Stimulated activated CD4-positive, alpha-beta T cell treated with anti-CD3 and anti-CD28 coated beads, Interleukin-15, amount 100 ng/mL, for 24 hours (primary cell): Measurements from ENCODE around the gene THOC7.

Experiments used
- DNase-seq: peaks from one replicate; pipeline ENCODE4 v3.0.0-alpha.2; 2020

Gene THOC7

DNA sequence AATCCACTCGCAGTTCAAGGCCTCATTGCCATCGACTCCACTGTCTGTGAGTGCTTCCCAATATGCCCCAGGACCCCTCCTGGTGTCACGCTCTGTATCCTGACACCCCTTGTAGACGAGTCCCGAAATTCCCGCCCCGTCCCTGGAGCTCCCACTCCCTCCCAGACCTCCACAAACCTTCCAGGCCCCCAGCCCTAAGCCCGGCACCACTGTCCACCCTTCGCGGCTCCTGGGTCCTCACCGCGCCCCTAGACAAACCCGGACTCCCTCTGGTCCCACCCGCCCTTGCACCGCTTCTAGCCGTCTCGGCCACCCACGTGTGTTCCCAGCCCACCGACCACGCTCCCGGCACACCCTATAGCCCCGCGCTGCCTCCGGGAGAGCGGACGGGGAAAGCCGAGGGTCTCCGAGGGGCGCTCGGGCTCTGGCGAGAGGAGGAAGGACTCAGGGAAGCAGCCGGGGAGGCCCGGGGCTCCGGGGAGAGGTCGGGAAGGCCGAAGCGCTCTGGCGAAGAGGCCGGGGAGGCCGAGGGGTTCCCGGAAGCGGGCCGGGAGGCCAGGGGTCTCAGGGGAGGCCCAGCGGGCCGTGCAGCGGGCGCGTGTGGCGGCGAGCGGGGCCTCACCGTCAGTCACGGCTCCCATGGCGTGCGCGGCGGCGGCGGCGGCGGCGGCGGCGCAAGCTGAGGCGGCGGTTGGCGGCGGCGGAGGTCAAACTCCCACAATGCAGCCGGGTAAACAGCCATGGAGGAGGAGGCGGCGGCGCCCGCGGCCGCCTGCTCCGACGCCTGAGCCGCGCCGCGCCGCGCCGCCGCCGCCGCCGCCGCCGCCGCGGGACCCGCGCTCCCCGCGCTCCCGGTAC is at the start of gene THOC7, which contains the start of gene ATXN7:
THOC7 (minus strand) TSS at position 656 of the 858 bp plus-strand sequence; CDS start at position 641, 15 bp downstream.
ATXN7 (plus strand) TSS at position 718 of the 858 bp plus-strand sequence. CDS start 48,732 bp downstream, outside the sequence.
- peak; percentile 74 for DNase-seq

DNA sequence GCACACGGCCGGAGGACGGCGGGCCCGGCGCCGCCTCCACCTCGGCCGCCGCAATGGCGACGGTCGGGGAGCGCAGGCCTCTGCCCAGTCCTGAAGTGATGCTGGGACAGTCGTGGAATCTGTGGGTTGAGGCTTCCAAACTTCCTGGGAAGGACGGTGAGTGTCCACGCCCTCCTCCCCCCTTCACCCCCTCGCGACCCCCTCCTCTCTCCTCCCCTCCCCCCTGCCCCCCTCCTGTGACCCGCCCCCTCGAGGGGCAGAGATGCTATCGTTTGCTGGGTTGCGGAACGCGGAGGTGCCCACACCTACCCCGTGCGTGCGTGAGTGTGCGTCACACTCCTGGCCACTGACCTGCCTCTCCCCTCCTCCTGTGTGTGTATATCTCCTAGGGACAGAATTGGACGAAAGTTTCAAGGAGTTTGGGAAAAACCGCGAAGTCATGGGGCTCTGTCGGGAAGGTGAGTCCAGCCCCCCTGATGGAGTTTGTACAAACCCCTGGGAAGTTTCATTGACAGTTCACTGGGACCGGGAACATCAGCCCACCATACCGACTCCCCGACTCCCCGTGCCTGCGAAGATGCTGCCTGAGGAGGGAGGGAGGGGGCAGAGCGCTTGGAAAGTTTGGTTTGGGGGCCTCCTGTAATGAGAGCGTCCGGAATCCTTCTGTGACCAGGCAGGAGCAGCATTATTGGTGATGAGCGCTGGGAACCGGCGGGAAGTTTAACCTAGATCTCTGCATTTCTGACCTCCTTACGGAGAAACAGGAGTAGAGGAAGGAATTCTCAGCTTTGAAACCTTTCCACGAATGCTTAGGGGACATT is 49.4 kb upstream of the THOC7 start:
- peak; percentile 68 for DNase-seq

- DNase-seq, result peak; percentile 84
These were observed 48.5 kb upstream of the THOC7 start, which contains the start of gene SCAANT1 for GRCh38 chr3:63911873-63912767. SCAANT1 (minus strand) TSS chr3:63912383.

DNA sequence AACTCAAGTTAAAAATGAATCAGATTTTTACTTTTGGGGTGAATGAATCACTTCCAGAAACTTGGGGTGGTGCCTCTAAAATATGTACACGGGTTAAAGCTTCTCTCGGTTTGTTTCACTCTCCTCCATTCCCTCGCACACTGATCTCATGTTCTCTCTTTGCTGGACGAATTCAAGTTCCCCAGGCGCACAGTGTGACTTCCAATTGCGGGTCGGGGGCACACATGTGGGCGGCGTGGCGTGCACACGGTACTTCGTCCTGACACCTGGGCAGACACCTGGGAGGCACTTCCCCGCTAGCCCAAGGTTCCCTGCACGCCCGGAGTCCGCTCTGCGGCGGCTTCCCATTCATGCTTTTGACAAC is 47.9 kb upstream of the THOC7 start:
- no peak for DNase-seq

DNA sequence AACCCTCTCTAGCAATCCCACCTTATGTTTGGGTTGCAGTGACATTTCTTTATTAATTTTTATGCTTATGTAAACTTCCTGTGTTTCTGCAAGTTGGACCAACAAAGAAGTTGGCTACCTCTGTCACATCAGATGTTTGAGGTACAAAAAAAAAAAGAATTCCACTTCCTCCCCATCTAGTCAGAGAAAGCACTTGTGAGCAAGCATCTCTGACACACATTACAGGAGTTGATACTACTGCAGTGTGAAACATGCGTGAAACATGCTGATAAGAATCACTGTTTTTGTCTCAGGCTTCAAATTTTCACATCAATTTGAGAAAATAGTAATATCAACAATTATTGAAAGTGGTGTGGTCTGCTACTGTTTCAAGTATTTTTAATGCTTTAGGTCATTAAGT is 47.3 kb upstream of the THOC7 start:
- no peak for DNase-seq

DNA sequence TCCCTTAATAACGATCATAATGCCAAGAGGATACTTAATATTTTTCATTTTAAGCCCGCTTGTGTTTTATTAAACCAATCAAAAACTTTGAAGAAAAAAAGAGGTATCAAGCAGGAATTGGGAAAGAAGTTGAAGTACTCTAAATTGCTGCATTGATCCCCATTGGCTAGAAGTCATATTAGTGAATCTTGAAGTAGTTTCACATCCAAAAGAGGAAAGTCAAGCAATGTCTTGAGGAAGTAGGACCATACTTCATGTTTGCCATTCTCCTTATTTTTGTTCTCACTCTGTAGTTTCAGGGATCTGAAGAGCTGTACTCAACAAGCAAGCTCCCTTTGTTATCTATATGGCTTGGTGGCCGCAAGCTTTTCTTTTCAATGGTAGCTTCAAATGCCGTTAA is 46.4 kb upstream of the THOC7 start:
- DNase-seq, result no peak

DNA sequence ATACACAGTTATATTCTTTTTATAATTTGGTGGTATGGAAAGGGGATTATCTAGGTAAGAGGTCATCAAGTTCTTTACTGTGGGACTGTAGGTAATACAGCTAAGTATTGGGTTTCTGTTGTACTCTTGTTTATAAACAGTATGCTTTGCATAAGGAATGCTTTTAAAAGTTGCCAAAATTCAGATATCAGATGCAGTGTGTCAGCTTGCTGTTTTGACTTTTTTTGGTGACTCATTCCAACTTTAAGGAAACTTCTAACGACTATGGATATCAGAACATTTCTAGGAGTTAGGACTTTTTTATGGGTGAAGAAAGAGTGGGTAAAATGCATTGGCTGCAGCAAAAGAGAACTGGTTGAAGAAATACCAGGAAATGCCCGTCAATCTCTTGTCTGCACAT is 45.8 kb upstream of the THOC7 start:
- DNase-seq, result no peak

- no peak for DNase-seq
These were observed 45.2 kb upstream of the THOC7 start for GRCh38 chr3:63908776-63909175.

GRCh38 chr3:63908081-63908736 is 44.6 kb upstream of the THOC7 start:
- no peak for DNase-seq

GRCh38 chr3:63905731-63906620 is 42.4 kb upstream of the THOC7 start:
- DNase-seq, result no peak

DNA sequence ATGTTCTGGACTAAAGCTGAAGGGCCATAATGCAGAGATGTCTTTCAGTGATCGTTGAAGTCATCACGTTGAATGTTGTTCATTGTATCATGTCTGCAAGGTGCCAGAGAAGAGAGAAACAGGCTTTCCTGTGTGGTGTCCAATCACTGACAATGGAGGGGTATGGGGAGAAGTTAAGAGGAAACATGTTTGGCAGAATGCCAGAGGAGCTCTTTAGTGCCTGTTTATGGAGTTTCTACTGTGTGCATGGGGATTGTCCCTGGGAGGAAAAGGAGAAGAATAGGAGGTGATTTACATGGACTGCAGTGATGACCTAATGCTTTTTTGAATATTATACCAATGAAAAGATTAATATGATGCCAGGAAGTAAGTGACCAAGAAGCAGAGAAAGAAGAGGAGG is 36.9 kb upstream of the THOC7 start:
- no peak for DNase-seq

- DNase-seq, result no peak
These were observed 36.4 kb upstream of the THOC7 start for GRCh38 chr3:63900010-63900409.

DNA sequence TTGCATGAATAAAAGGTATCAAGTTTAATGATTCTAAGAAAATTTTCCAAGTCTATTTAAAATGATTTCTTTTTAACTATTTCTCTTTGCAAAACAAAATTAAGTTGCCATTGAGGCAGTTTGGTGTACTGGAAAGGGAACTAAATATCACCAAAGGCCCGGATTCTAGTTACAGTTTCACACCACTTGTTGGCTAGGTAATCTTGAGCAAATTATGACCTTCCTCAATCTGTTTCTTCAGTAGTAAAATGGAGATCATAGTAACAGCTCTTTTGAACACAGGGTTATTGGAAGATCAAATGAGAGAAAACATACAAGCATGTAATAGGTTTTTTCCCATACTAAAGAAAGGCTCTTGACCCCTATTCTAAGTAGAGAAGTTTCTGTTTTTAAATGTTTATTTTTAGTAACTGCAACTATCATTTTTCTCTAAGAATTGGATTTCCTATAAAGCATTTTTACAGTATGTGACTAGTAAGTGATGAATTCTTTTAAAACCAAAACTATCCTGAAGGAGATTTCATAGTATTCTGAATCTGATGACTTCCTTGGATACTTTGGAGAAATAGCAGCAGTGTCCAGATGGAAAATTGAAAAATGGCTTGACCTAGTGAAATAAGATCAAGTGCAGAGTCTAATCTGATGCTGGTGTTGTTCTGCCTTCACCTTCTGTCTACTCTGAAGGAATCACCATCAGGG is 32.9 kb upstream of the THOC7 start:
- DNase-seq, result no peak

DNA sequence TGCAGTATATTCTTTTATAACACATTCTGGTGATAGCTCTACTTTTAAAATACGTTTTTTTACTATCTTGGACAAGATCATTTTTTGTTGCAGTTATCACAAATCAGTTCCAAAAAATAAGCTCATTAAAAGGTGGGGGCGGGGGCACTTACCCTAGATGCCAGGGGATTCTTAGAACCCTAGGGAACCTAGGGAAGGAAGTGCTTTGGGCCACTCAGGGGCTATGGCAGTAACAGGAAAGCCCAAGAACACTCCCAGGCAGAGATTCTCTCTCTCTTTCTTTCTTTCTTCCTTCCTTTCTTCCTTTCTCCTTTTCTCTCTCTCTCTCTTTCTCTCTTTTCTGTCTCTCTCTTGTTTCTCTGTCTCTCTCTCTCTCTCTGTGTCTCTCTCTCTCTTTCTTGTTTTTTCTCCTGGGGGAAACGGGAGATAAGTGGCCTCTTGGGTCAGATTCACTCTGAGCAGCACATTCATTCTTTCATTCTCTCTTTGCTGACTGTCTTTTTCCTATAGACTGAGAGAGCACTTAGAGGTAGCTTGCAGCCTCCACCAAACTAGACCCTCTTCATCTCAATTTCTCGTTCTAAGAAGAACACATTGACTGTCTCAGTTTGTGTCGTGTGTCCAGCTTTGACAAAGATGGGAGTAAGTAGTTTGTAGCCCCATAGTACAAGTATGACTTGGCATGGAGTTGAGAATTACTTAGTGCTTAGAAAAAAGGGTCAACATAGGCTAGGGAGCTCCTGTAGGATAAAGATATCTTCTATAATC is 32.0 kb upstream of the THOC7 start:
- no peak for DNase-seq

DNA sequence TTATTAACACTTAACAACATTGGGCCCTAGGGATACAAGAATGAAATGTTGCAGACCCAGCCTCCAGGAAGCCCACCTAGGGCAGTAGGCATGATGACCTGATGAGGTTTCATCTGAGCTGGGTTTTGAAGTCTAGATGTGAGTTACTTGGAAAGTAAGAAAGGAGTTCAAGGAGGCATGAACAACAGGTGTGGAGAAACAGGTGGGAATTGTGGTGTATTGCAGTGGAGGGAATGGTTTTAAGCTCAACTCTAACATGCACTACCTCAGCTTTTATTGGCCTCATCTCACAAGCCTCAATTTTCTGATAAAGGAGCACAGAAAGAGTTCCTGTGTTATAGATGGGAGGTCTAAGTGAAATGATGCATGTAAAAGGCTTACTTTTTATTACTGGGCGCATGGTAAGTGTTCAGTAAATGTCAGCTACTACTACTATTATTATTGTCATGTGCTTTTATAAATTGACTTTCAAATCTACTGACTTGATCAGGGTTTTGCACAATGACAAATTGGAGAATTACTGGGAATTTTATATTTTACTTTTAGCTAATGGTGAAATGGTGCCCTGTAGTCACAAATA is 29.3 kb upstream of the THOC7 start:
- no peak for DNase-seq

- DNase-seq, result no peak
These were observed 27.9 kb upstream of the THOC7 start for GRCh38 chr3:63891518-63891917.

- no peak for DNase-seq
These were observed 23.3 kb upstream of the THOC7 start for GRCh38 chr3:63886858-63887257.

- DNase-seq, result no peak
These were observed 17.0 kb upstream of the THOC7 start for GRCh38 chr3:63880653-63881052.

GRCh38 chr3:63878394-63879060 is 14.9 kb upstream of the THOC7 start:
- DNase-seq, result no peak
